LNCaP clone FGC (cell line): ENCODE results near the gene SSBP4.

Experiments
- DNase-seq: peaks from one replicate; pipeline ENCODE4 v3.0.0-alpha.2; 2011; ENCODE audit warnings: low read depth
- H3K4me3 ChIP-seq: 2 replicates; pipeline ENCODE4 v1.5.1; 2011; ENCODE audit warnings: mild to moderate bottlenecking, low read depth, low read length, control low read depth
- CTCF ChIP-seq: IDR thresholded peaks from 2 replicates; pipeline ENCODE4 v1.5.1; 2012; ENCODE audit warnings: mild to moderate bottlenecking; ENCODE audit not compliant: control insufficient read depth, insufficient read depth; ENCODE audit errors: extremely low read depth

SSBP4 gene

GRCh38 chr19:18408053-18408476 is 11.1 kb upstream of the SSBP4 start:
- no peak overlapping the region for H3K4me3 ChIP-seq
- DNase-seq = no peak
- TF ChIP-seq CTCF = no peak

GRCh38 chr19:18412610-18413239 is 6.5 kb upstream of the SSBP4 start:
- no peak for DNase-seq
- TF ChIP-seq CTCF = no peak
- H3K4me3 ChIP-seq = no peak overlapping the region

- DNase-seq = no peak
- no peak for TF ChIP-seq CTCF
- H3K4me3 ChIP-seq = no peak overlapping the region
Measured at GRCh38 chr19:18414504-18415177, 4.6 kb upstream of the SSBP4 start.

- DNase-seq = no peak
- H3K4me3 ChIP-seq = no peak overlapping the region
- TF ChIP-seq CTCF = no peak
Measured at GRCh38 chr19:18415178-18415867, 3.9 kb upstream of the SSBP4 start.

GRCh38 chr19:18416778-18417249 is 2.4 kb upstream of the SSBP4 start:
- DNase-seq = no peak
- TF ChIP-seq CTCF = no peak

GRCh38 chr19:18417250-18418028 is 1.8 kb upstream of the SSBP4 start:
- TF ChIP-seq CTCF = no peak
- no peak for DNase-seq
- no peak overlapping the region for H3K4me3 ChIP-seq

More at GRCh38 chr19:18416778-18417249, 2.4 kb upstream of the SSBP4 start:
- no peak overlapping the region for H3K4me3 ChIP-seq
